Posterior vena cava (tissue), 2 donors: ENCODE measurements around the gene NOS1AP. TPM values are rescaled to one million over a fixed set of nuclear protein-coding genes. Genes with fewer than 3 reads are reported as not detected.
"Not testable (repeated sequence)": the region's sequence is repeated elsewhere in the genome, so short reads cannot be mapped to it uniquely, and the experiment has no call there.

Experiments used
- DNase-seq: peaks from one replicate; pipeline ENCODE4 v3.0.0-alpha.2; 2020; ENCODE audit warnings: low spot score
- intact Hi-C, 2 donors: fragments of 100-400 bp; cut with DNase I; formaldehyde crosslinking; loops; one replicate each; pipeline versions ENCODE4 v1.14.1 to v1.14.2; 2022 to 2023
- total RNA-seq, 2 donors: library from RNA; stranded (reverse); fragmentation: NEBNext Ultra II Directional; extraction: Animal tissue kit (Norgen Biotek cat#: 25700); gene quantifications; one replicate each; pipeline ENCODE4 v1.2.1, GENCODE V29; 2021
- donor health status: DM: yes; HTN: yes; CAD: no.
- donor health status: DM: yes; HTN: yes; CAD: no.

Gene NOS1AP
- total RNA-seq, 2 donors from 2014 or later: 3.7 to 5.0 TPM

DNA sequence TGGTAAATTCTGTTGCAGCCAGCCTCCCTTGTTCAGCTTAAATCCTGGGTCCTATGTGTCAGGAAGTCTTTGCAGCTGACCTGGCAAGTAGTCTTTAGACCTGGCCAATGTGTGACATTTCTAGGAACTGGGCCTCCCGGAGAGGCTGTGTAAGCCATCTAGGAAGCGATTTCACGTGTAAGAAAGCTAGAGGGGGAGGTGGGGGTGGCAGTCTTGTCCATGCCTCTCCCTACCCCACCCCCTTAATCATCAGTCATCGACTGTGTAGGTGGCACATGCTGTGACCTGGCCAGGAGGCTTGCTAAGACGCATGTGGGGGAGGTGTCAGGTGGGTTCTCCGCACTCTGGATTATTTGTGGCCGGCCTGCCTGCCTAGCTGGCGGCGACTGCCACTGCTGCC is 320.5 kb downstream of the NOS1AP start:
- intact Hi-C loops: loop anchor here (5.0 to 10.0 kb wide), 2 partner anchors 333 to 335 kb away; no protein-coding TSS in a partner anchor

DNA sequence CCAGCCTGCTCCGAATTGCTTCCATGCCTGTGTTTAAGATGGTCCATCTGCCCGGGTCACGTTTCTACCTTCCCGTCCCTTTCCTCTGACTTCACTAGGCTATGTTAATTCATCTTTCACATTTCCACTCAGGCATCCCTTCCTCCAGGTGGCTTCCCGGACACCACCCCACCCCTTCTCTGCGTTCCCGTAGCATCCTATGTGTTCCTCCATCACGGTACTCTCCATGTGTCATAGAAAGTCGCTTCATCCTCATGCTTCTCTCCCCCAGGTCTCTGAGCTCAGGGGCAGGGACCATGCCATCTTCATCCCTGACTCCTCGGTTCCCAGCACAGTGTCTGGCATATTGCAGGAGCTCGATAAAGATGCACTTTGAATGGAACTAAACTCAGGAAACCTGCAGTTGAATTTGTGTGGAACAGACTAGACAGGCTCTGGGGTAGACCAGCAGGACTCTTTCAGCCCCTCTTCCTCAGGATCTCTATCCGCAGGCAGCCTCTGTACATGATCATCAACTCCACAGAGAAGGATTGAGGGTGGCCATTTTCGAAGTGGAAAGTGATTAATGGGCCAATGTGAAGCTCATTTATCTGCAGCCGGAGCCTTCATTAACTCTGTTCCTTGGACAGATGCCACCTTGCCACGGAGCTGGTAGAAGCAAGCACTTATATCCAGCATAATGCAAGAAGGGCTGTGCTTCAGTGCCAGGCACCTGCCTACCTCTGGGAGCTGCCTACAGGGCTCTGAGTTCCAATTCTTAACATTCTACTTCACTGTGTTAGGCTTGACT is 321.1 kb downstream of the NOS1AP start:
- DNase-seq: no peak
- intact Hi-C loops: loop anchor here in 1 of 2 donors (5.0 kb wide), 1 partner anchor 333 kb away; no protein-coding TSS in a partner anchor

More for the DNA sequence above, 320.5 kb downstream of the NOS1AP start:
- no peak for DNase-seq

DNA sequence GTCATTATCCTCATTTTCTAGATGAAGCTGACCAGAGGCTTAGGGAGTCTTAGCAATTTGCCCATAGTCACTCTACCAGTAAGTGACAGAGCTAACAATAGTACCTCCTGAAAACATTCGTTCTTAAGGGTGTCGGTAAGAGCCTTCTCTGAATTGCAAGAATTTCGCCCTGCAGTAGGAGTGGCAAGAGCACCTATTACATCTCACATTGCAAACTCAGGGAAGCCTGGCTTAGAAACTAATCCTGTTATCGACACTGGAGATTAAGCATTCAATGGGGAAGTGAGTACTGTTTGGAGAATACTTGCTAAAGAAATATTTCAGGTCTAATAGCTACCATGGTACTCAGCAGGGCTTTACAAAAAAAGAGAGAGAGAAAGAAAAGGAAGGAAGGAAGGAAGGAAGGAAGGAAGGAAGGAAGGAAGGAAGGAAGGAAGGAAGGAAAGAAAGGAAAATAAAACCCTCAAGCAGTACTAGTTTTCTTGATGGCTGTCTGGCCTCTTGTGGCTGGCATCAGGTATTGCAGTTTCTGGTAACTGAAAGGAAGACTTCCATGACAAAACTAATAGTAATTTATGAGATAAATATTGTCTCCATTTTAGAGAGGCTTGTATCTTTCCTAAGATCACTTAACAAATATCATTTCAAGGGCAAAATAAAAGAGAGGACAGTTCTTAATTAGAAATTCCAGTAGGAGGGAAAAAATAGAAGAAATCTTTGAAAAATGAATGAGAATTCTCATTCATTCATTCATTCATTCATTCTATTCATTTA is 322.5 kb downstream of the NOS1AP start:
- no peak for DNase-seq

DNA sequence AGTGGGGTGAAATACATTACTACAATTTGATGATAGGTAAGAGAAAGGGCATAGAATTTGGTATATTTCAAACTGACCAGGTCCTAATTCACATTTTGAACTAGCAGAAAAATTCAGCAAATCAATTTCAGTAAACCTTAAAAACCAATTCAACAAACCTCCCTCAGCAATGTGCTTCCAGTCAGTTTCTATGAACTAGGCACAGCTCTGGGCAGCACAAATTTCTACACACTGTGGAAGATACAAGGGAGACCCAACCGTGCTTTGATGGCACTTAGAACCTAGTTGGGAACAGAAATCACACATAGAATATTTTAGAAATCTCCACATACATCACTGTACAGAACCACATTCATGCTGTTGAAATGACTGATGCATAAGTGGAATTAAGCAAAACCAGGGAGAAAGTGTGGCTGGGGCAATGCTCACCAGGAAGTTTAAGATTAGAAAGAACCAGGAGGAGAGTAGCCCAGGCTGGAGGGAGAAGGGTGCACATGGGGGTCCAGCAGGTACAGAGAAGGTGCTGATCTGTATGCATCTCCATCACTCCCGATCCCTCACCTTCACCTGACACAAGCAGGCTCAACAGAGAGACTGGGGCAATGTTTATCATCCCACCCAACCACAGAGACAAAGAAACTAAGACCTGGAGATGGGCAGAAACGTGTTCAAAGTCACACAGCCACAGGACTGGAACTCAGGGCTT is 326.9 kb downstream of the NOS1AP start:
- intact Hi-C loops: no loop called here
- no peak for DNase-seq

More for the DNA sequence above, 322.5 kb downstream of the NOS1AP start:
- intact Hi-C loops: loop anchor here in 1 of 2 donors (5.0 kb wide), 1 partner anchor 335 kb away; no protein-coding TSS in a partner anchor

DNA sequence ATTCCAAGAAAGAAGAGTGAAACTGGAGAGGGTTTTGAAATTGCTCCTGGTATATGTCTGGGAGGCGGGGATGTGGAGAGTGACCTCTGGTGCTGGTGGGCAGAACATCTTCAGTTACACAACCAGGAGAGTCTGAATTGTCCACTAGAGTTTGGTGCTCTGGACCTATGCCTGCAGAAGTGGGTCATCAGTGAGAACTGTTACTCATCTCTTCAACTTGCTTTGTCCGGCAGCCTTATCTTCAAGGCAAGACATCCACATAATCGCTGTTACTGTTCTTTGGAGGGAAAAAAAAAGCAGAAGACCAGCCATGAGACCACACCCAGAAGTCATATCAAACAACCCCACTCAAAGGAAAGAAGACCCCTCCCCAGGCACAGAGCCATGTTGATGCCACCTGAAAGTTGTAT is 327.6 kb downstream of the NOS1AP start:
- DNase-seq: no peak
- intact Hi-C loops: no loop called here

DNA sequence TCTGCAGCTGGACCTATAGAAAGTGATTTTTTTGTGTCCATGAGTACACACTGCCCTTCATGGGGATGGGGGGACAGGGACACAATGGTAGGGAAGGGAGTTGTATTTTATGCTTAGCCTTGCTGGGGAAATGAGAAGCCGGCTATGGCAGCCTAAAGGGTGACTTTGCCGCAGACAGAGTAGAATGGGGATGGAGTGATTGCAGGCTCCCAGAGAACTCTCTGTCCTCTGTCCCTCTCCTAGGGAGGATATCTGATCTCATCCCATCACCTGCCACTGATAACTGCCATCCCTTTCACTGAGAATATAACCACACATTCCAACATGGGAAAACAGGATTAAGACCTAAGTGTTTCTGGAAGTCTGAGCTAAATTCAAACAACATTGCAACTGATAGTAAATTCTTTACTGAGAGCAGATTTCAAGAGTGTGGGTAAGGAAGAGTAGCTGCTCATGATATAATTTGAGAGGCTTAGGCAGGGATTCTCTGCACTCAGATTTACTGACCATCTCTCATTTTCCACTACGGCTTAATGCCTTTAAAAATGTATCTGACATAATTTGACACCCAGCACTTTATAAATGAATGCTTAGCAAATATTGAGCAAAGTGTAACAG is 328.6 kb downstream of the NOS1AP start:
- intact Hi-C loops: no loop called here
- DNase-seq: no peak

DNA sequence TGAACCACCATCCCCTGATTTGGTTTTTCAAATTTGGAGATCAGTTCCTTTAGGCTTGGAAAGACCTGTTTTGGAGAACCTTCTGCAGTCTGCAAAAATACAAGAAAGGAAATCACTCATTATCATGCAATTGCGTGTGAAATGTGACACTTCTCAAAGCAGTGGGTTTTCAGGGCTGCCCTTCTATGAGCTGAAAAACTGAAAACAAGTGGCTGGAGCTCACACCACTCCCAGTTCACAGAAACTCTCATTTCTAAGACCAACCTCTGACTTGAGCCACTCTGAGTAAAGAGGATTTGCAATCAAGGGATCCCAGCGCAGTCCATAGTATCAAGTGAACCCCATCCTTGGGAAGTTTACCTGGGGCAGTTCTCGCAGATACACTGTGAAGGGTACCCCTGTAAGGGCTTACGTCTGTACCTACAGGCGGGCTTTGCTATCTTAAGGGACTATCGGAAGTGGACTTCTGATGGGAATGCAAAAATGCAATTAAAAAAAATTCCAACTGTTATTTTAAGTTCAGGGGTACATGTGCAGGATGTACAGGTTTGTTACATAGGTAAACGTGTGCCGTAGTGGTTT is 329.6 kb downstream of the NOS1AP start:
- no peak for DNase-seq
- intact Hi-C loops: no loop called here

DNA sequence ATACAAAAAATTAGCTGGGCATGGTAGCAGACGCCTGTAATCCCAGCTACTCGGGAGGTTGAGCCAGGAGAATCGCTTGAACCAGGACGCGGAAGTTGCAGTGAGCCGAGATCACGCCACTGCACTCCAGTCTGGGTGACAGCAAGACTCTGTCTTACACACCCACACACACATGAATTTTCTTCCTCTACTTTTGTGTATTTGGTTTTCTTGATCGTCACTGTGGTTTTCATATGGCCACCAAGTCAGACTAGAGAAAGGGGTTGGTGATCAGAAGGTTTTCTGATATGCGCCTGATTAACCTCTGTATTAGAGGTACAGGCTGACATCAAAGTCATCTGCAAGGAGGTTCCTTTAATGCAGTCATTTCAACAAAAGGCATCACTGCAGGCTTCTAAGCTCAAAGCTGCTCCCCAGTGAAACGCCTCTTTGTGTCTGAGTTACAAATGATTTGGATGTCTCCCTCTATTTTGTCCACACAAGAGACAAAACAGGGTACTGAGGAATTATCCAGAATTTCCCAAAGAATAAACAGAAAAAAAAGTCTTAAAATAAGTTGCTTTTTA is 331.4 kb downstream of the NOS1AP start:
- DNase-seq: no peak
- intact Hi-C loops: no loop called here

DNA sequence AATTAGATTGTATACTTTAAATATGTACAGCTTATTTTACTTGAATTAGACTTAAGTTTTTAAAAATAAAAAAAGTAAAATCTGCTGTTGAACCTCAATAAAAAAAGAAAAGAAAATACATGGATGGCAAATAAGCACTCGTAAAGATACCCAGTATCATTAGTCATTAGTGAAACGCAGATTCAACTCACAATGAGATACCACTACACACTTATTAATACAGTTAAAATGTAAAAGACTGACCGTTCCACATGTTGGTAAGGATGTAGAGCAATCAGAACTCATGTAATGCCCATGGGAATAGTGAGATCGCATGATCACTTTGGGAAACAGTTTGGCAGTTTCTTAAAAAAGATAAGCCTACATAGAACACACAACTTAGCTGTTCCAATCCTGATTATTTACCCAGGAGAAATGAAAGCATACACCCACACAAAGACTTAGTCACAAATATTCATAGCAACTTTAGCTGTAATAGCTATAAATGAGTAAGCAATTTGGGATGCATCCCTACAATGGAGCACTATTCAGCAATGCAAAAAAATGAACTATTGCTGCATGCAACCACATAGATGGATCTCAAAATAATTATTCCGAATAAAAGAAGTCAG is 335.2 kb downstream of the NOS1AP start:
- intact Hi-C loops: no loop called here

DNA sequence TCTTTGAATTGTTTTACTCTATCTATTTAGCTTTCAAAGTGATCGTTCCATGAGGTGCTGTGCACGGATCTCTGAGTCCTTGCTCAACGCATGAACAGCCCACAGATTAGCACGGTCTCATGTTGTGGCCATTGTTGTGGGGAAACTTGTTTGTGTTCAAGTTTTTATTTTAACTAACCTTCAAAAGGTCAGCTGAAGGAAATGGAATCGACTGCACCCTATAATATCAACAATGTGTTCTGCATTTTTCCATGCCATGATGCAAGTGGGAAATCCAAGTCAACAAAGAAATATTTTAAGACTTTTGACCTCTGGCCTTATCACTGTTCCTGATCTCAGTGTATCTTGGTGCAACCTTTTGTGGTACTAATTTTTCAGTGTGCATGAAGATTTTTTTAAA is 336.3 kb downstream of the NOS1AP start:
- intact Hi-C loops: no loop called here
- no peak for DNase-seq

More for the DNA sequence above, 335.2 kb downstream of the NOS1AP start:
- DNase-seq: no peak

DNA sequence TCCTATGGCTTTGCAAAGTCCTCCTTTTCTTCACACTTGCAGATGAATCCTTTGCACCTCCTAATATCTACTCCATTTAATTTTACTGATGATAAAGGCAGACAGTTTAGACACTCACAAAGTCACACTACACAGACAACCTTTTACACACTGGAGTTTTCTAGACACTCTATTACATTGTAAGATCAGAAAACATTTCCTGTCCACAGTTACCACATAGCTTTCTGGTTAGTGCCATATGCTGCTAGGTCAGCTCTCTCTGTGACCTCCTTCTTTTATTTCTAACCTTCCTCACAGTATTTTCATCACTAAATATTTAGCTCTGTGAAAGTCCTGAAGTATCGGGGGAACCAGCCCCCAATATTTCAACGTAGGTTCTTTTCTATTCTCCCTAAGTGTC is 337.3 kb downstream of the NOS1AP start:
- intact Hi-C loops: no loop called here
- no peak for DNase-seq

DNA sequence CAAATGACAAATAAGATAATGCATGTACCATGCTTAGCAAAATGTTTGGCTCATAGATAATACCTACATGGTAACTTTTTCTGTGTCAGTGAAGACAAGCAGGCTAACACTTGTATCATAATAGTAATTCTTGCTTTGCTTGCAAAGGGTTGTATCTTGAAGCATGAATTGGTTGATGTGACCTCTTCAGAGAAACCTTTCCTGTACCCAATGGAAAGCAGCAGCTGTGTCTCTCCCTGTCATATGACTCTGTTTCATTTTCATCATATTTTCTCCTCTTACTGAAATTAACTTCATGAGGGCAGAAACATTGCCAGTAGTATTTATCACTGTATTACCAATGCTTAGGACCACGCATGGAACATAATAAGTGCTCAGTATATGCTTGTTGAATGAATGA is 338.0 kb downstream of the NOS1AP start:
- intact Hi-C loops: no loop called here
- no peak for DNase-seq

DNA sequence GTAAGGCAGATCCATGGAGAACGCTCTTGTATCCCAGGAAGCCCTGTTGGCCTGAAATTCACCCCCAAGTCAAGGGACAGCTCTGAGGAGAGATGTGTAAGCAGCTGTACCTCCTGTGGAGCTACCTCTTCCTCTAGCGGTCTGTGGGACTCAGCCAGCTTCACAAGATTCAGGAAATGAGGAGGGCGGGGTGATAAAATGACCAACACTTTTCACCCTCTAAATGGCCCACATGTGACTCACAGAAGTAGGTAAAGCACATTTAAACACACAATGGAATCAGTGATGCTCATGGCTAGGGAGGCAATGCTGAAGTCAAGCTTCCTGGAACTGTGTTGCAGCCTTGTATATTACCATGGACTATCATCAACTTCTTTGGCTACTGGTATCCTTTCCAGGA is 342.5 kb downstream of the NOS1AP start, which contains the start of gene SH2D1B:
Gene SH2D1B (minus strand): TSS at position 135 of the 400 bp plus-strand sequence. CDS start 120 bp downstream, at position 15.
- intact Hi-C loops: no loop called here
- no peak for DNase-seq

DNA sequence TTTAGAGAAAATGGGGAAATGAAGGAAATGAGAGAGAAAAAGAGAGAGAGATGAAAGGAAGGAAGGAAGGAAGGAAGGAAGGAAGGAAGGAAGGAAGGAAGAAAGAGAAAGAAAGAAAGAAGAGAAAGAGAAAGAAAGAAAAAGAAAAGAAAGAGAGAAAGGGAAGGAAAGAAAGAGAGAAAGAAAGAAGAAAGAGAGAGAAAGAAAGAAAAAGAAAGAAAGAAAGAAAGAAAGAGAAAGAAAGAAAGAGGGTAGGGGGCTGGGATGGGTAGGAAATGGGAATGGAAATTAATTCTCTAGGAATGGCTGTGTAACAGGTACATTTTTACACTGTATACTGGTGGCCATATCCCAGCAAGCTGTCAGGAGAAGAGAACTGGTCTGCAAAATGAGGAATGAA is 346.7 kb downstream of the NOS1AP start:
- no peak for DNase-seq
- intact Hi-C loops: no loop called here

DNA sequence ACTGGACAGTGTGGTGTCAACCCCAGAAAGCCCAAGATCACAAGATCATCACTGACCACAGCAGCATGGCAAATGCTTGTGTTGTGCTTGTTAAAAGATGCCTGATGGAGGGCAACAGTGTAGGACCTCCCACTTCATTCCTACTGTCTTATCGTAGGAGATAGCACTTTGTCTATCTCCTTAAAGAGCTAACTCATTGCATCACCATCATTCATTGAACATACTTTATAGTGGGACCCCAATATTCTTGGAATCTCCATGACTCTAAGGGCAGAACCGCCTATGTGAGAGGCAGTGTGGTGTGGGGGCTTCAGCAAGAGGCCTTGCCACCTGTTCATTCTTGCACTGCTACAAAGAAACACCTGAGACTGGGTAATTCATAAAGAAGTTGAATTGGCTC is 347.4 kb downstream of the NOS1AP start:
- intact Hi-C loops: no loop called here
- DNase-seq: no peak

DNA sequence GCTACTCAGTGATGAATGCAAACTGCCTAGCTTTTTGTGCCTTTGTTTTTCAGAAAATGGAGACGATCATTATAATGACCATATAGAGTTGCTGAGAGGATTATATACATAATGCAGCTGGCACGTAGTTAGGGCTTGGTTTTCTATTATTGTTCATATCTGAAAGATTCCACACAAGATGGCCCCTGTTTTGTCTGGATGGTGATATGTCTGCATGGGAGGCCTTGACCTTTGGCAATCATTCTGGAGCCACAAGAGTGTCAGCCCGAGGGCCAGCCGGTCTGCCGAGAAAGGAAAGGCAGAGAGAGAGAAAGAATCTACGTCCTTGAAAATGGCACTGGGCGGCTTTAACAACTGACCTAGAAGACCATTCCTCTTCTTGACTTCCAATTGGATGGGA is 348.2 kb downstream of the NOS1AP start:
- DNase-seq: no peak
- intact Hi-C loops: no loop called here

DNA sequence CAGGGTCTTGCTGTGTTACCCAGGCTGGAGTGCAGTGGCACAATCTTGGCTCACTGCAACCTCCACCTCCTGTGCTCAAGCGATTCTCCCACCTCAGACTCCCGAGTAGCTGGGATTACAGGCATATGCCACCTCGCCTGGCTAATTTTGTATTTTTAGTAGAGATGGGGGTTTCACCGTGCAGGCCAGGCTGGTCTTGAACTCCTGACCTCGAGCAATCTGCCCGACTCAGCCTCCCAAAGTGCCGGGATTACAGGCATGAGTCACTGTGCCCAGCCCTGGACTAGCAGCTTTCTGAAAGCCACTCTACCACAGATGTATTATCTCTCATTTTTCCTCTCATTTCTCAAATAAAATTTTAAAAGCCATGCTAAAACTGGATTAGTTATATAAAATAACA is 349.1 kb downstream of the NOS1AP start:
- DNase-seq, intact Hi-C loops: not testable (repeated sequence)

DNA sequence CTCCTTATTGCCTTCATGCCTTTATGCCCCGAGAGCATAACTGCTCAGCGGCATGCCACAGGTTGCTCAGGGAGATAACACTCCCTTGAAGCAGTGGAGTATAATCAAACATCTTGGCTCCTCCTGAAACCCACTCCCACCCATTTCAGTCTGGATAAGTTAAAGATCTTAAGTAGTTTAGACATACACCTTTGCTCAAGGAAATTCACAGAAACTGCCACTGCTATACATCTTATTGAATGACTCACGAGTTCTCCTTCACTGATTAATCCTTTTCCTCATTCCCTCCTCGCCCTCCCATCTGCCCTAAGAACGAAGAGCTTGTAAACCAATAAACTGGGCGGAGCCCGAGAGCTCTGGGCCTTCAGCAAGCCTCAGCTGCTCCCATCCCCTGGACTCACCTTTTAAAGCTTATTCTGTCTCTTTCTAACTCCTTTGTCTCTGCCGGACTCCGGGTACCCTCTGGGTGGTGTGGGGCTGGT is 350.0 kb downstream of the NOS1AP start:
- intact Hi-C loops, DNase-seq: not testable (repeated sequence)
